ENCODE measurements around the gene CDKN1B.

The CDKN1B gene

GRCh38 chr12:12716793-12717585, at the start of gene CDKN1B:
TSS of gene CDKN1B (plus strand) at chr12:12717368. CDS start at chr12:12717840, 472 bp downstream.
- DNase-seq, result peak; percentile 77

- no peak for DNase-seq
Observed at GRCh38 chr12:12668005-12668404, 49.2 kb upstream of the CDKN1B start.

- no peak for DNase-seq
Observed at GRCh38 chr12:12669020-12669419, 48.1 kb upstream of the CDKN1B start.

- DNase-seq, result no peak
Observed at GRCh38 chr12:12671850-12672660, 45.1 kb upstream of the CDKN1B start.

GRCh38 chr12:12673296-12673695, 43.9 kb upstream of the CDKN1B start:
- no peak for DNase-seq

GRCh38 chr12:12676605-12677004, 40.6 kb upstream of the CDKN1B start:
- DNase-seq, result no peak

GRCh38 chr12:12681061-12681765, 36.0 kb upstream of the CDKN1B start:
- DNase-seq, result no peak

GRCh38 chr12:12682284-12682683, 34.9 kb upstream of the CDKN1B start:
- no peak for DNase-seq

- DNase-seq, result no peak
Observed at GRCh38 chr12:12683136-12683697, 34.0 kb upstream of the CDKN1B start.

GRCh38 chr12:12683725-12684124, 33.4 kb upstream of the CDKN1B start:
- no peak for DNase-seq

GRCh38 chr12:12684375-12685106, 32.6 kb upstream of the CDKN1B start:
- no peak for DNase-seq

- no peak for DNase-seq
Observed at GRCh38 chr12:12685305-12685704, 31.9 kb upstream of the CDKN1B start.

- no peak for DNase-seq
Observed at GRCh38 chr12:12686472-12686871, 30.7 kb upstream of the CDKN1B start.

- no peak for DNase-seq
Observed at GRCh38 chr12:12686925-12687324, 30.2 kb upstream of the CDKN1B start.

- no peak for DNase-seq
Observed at GRCh38 chr12:12689647-12690300, 27.4 kb upstream of the CDKN1B start.

GRCh38 chr12:12691549-12691948, 25.6 kb upstream of the CDKN1B start:
- DNase-seq, result no peak

- no peak for DNase-seq
Observed at GRCh38 chr12:12693111-12693671, 24.0 kb upstream of the CDKN1B start.

- DNase-seq, result peak; percentile 83
Observed at GRCh38 chr12:12696562-12697383, 20.4 kb upstream of the CDKN1B start.

GRCh38 chr12:12699345-12699744, 17.8 kb upstream of the CDKN1B start:
- no peak for DNase-seq

- DNase-seq, result no peak
Observed at GRCh38 chr12:12700254-12700653, 16.9 kb upstream of the CDKN1B start.

- no peak for DNase-seq
Observed at GRCh38 chr12:12701457-12701856, 15.7 kb upstream of the CDKN1B start.

All from stimulated activated CD4-positive, alpha-beta T cell treated with anti-CD3 and anti-CD28 coated beads, Interleukin-12 subunit alpha, Interleukin-12 subunit beta, amount 100 ng/mL, for 4 hours (primary cell).